H9 (cell line): ENCODE results near the gene MSMB. TPM values are rescaled to one million over a fixed set of nuclear protein-coding genes. Genes with fewer than 3 reads are reported as not detected.

Experiments
- DNase-seq: peaks from one replicate; pipeline ENCODE4 v3.0.0-alpha.2; 2017
- H2AFZ ChIP-seq: one replicate; pipeline ENCODE4 v1.6.1; 2013; ENCODE audit warnings: mild to moderate bottlenecking, low read length, control low read depth, moderate library complexity
- H2AK5ac ChIP-seq: 2 replicates; pipeline ENCODE4 v1.6.1; 2013; ENCODE audit warnings: low read length, control low read depth, mixed read lengths; ENCODE audit not compliant: insufficient read length
- H2BK120ac ChIP-seq: one replicate; pipeline ENCODE4 v1.6.1; 2013; ENCODE audit warnings: low read depth, mild to moderate bottlenecking, low read length, control low read depth, inconsistent platforms; ENCODE audit not compliant: poor library complexity, severe bottlenecking
- H2BK12ac ChIP-seq: 2 replicates; pipeline ENCODE4 v1.6.1; 2013; ENCODE audit warnings: low read length, control low read depth, mixed read lengths, low read depth; ENCODE audit not compliant: insufficient read length
- H2BK15ac ChIP-seq: 2 replicates; pipeline ENCODE4 v1.6.1; 2013; ENCODE audit warnings: low read depth, low read length, control low read depth
- H2BK20ac ChIP-seq: one replicate; pipeline ENCODE4 v1.6.1; 2013; ENCODE audit warnings: low read depth, mild to moderate bottlenecking, low read length, control low read depth, inconsistent platforms; ENCODE audit not compliant: poor library complexity, severe bottlenecking
- H2BK5ac ChIP-seq: 2 replicates; pipeline ENCODE4 v1.6.1; 2013; ENCODE audit warnings: low read length, control low read depth, mixed read lengths; ENCODE audit not compliant: insufficient read length
- H3K14ac ChIP-seq: 2 replicates; pipeline ENCODE4 v1.6.1; 2013; ENCODE audit warnings: low read length, control low read depth; ENCODE audit not compliant: insufficient read depth
- H3K18ac ChIP-seq: 2 replicates; pipeline ENCODE4 v1.6.1; 2013; ENCODE audit warnings: low read depth, mild to moderate bottlenecking, mixed read lengths, low read length, control low read depth; ENCODE audit not compliant: insufficient read length
- H3K23ac ChIP-seq: 2 replicates; pipeline ENCODE4 v1.6.1; 2013; ENCODE audit warnings: low read length, control low read depth, mixed read lengths, low read depth; ENCODE audit not compliant: insufficient read length
- H3K23me2 ChIP-seq: 2 replicates; pipeline ENCODE4 v1.6.1; 2013; ENCODE audit warnings: low read depth, mild to moderate bottlenecking, mixed read lengths, low read length, control low read depth; ENCODE audit not compliant: insufficient read length, poor library complexity, severe bottlenecking
- H3K27ac ChIP-seq: 2 replicates; pipeline ENCODE4 v1.5.1; 2013; ENCODE audit warnings: low read length, control low read depth, mixed read lengths, low read depth; ENCODE audit not compliant: insufficient read length
- H3K27me3 ChIP-seq: 2 replicates; pipeline ENCODE4 v1.6.1; 2013; ENCODE audit warnings: low read length, control low read depth, inconsistent platforms; ENCODE audit not compliant: insufficient read depth
- H3K4ac ChIP-seq: 2 replicates; pipeline ENCODE4 v1.6.1; 2013; ENCODE audit warnings: low read depth, mild to moderate bottlenecking, control low read depth, inconsistent platforms, low read length, moderate library complexity
- H3K4me1 ChIP-seq: 2 replicates; pipeline ENCODE4 v1.6.1; 2013; ENCODE audit warnings: low read length, control low read depth, inconsistent platforms; ENCODE audit not compliant: insufficient read depth
- H3K4me2 ChIP-seq: 2 replicates; pipeline ENCODE4 v1.6.1; 2013; ENCODE audit warnings: low read length, control low read depth, mixed read lengths; ENCODE audit not compliant: insufficient read length, insufficient read depth
- H3K56ac ChIP-seq: 2 replicates; pipeline ENCODE4 v1.6.1; 2013; ENCODE audit warnings: low read depth, mild to moderate bottlenecking, mixed read lengths, low read length, control low read depth; ENCODE audit not compliant: insufficient read length
- H3K79me1 ChIP-seq: 2 replicates; pipeline ENCODE4 v1.6.1; 2013; ENCODE audit warnings: low read depth, mild to moderate bottlenecking, moderate library complexity, low read length, control low read depth, inconsistent platforms; ENCODE audit not compliant: insufficient read depth, poor library complexity, severe bottlenecking
- H3K79me2 ChIP-seq: 2 replicates; pipeline ENCODE4 v1.6.1; 2013; ENCODE audit warnings: low read length, control low read depth, inconsistent platforms; ENCODE audit not compliant: insufficient read depth
- H3K9ac ChIP-seq: 2 replicates; pipeline ENCODE4 v1.6.1; 2013; ENCODE audit warnings: low read length, control low read depth, mixed read lengths; ENCODE audit not compliant: insufficient read length; ENCODE audit errors: extremely low read depth
- H3K9me3 ChIP-seq: one replicate; pipeline ENCODE4 v1.6.1; 2013; ENCODE audit warnings: low read depth, low read length, inconsistent platforms; ENCODE audit not compliant: control insufficient read depth
- H3T11ph ChIP-seq: one replicate; pipeline ENCODE4 v1.6.1; 2013; ENCODE audit warnings: mild to moderate bottlenecking, low read length, control low read depth, inconsistent platforms
- H4K20me1 ChIP-seq: one replicate; pipeline ENCODE4 v1.6.1; 2013; ENCODE audit not compliant: control insufficient read depth, insufficient read length, insufficient read depth
- H4K5ac ChIP-seq: 2 replicates; pipeline ENCODE4 v1.6.1; 2013; ENCODE audit warnings: low read depth, mild to moderate bottlenecking, mixed read lengths, low read length, control low read depth; ENCODE audit not compliant: insufficient read length
- H4K8ac ChIP-seq: replicated peaks from 2 replicates; pipeline ENCODE4 v1.6.1; 2013; ENCODE audit warnings: low read length, control low read depth, mixed read lengths, low read depth; ENCODE audit not compliant: insufficient read length
- H4K91ac ChIP-seq: 2 replicates; pipeline ENCODE4 v1.6.1; 2013; ENCODE audit warnings: low read depth, mild to moderate bottlenecking, moderate library complexity, mixed read lengths, low read length, control low read depth; ENCODE audit not compliant: insufficient read length
- H3K27ac Mint-ChIP-seq, 3 experiments: 2 replicates in 2 of 3; 3 replicates in 1 of 3; pipeline ENCODE4 v1.8.0; 2020 to 2021; ENCODE audit warnings: mixed read lengths in 3 of 3, mild to moderate bottlenecking in 1 of 3, moderate library complexity in 1 of 3
- H3K27me3 Mint-ChIP-seq: 2 replicates; pipeline ENCODE4 v1.8.0; 2021; ENCODE audit warnings: low read depth, mild to moderate bottlenecking, moderate library complexity, mixed read lengths
- H3K36me3 Mint-ChIP-seq, 3 experiments: 2 replicates in 2 of 3; 3 replicates in 1 of 3; pipeline ENCODE4 v1.8.0; 2020 to 2021; ENCODE audit warnings: low read depth in 3 of 3, mixed read lengths in 3 of 3; ENCODE audit not compliant: insufficient read depth in 1 of 3
- H3K4me1 Mint-ChIP-seq, 2 experiments: 2 replicates each; pipeline ENCODE4 v1.8.0; 2020; ENCODE audit warnings: mixed read lengths in 2 of 2
- H3K4me3 Mint-ChIP-seq, 2 experiments: 2 replicates in 1 of 2; 3 replicates in 1 of 2; pipeline ENCODE4 v1.8.0; 2020 to 2021; ENCODE audit warnings: mild to moderate bottlenecking in 2 of 2, mixed read lengths in 2 of 2, moderate library complexity in 1 of 2
- H3K9me3 Mint-ChIP-seq, 2 experiments: 2 replicates in 1 of 2; 3 replicates in 1 of 2; pipeline ENCODE4 v1.8.0; 2020; ENCODE audit warnings: mild to moderate bottlenecking in 2 of 2, mixed read lengths in 2 of 2, moderate library complexity in 1 of 2
- CTCF ChIP-seq: fragments of 200-600 bp; sonication (generic); conservative IDR thresholded peaks from 3 replicates; pipeline ENCODE4 v1.8.0; 2021; ENCODE audit warnings: antibody characterized with exemption, mild to moderate bottlenecking
- WGBS: extraction: QIAGEN DNeasy Blood & Tissue Kit; methylation state at CpG from one replicate; pipeline ENCODE4 v1.1.7; 2013; ENCODE audit warnings: missing lambda C conversion rate, low lambda C conversion rate, mixed read lengths; ENCODE audit not compliant: insufficient read length; ENCODE audit errors: extremely low coverage; 5-methylcytosine and 5-hydroxymethylcytosine counted together
- total RNA-seq: library from RNA; stranded (reverse); gene quantifications from 2 replicates; pipeline ENCODE4 v1.2.1, GENCODE V29; 2021

Gene MSMB
- total RNA-seq, 1 experiment from 2014 or later, result not detected

GRCh38 chr10:46064269-46064817, 18.3 kb upstream of the MSMB start:
- Histone ChIP-seq H3K23ac (no peak overlapping the region), H2BK12ac (no peak overlapping the region), H3K18ac (no peak overlapping the region), H3K4ac (no peak overlapping the region), H3K27me3 (no peaks in the 10 kb centered on the region), H2BK20ac (no peak overlapping the region), H3K14ac (no peak overlapping the region), H3K23me2 (no peaks in the 10 kb centered on the region), H3K4me2 (no peak overlapping the region), H3T11ph (no peak overlapping the region), H4K91ac (no peak overlapping the region), H3K4me1 (no peaks in the 10 kb centered on the region), H3K79me1 (no peaks in the 10 kb centered on the region), H2AFZ (no peak overlapping the region), H3K56ac (no peak overlapping the region), H3K9me3 (no peaks in the 10 kb centered on the region), H3K9ac (no peak overlapping the region), H3K79me2 (no peaks in the 10 kb centered on the region), H4K20me1 (no peaks in the 10 kb centered on the region), H2BK5ac (no peak overlapping the region), H4K8ac (no peak overlapping the region), H2BK15ac (no peak overlapping the region), H4K5ac (no peak overlapping the region), H2BK120ac (no peak overlapping the region), H2AK5ac (no peak overlapping the region), H3K27ac (no peak overlapping the region)
- H3K27me3 Mint-ChIP-seq, result peaks cover 14% of the 10 kb centered on the region
- peaks cover 0 to 8% (median 0%) of the 10 kb centered on the region in 3 experiments; a peak in 3 of 7 replicates for H3K36me3 Mint-ChIP-seq
- no peak overlapping the region for H3K4me3 Mint-ChIP-seq
- no peak for TF ChIP-seq CTCF
- peaks cover 2 to 12% of the 10 kb centered on the region in 2 experiments; a peak in 3 of 5 replicates for H3K9me3 Mint-ChIP-seq
- DNase-seq, result no peak
- no peak overlapping the region for H3K27ac Mint-ChIP-seq
- peaks cover 23 to 24% of the 10 kb centered on the region in 2 experiments for H3K4me1 Mint-ChIP-seq
- no CpG with 5 or more reads among the region's 1 CpG for WGBS
